Astrocyte (in vitro differentiated cells and primary cell): ENCODE measurements around the gene ZNF385B. TPM values are rescaled to one million over a fixed set of nuclear protein-coding genes. Genes with fewer than 3 reads are reported as not detected.

Experiments
- DNase-seq: peaks from one replicate; pipeline ENCODE4 v3.0.0-alpha.2; 2010; ENCODE audit warnings: low read depth
- FAIRE-seq: peaks from 2 replicates; lab custom pipeline; 2011; peaks lifted over from hg19 to GRCh38; lab: Jason Lieb, UNC
- H2AFZ ChIP-seq: 2 replicates; pipeline ENCODE4 v1.6.0; 2012; ENCODE audit warnings: low read depth, low read length, inconsistent platforms
- H3K27ac ChIP-seq: 2 replicates; pipeline ENCODE4 v1.5.1; 2011; ENCODE audit warnings: low read depth, low read length, inconsistent platforms
- H3K27me3 ChIP-seq: 2 replicates; pipeline ENCODE4 v1.6.0; 2011; ENCODE audit warnings: low read length, inconsistent platforms; ENCODE audit not compliant: insufficient read depth
- H3K36me3 ChIP-seq: 2 replicates; pipeline ENCODE4 v1.5.1; 2011; ENCODE audit warnings: low read length, inconsistent platforms; ENCODE audit not compliant: insufficient read depth
- H3K4me1 ChIP-seq: 2 replicates; pipeline ENCODE4 v1.5.1; 2011; ENCODE audit warnings: low read length, inconsistent platforms; ENCODE audit not compliant: insufficient read depth
- H3K4me2 ChIP-seq: 2 replicates; pipeline ENCODE4 v1.6.0; 2012; ENCODE audit warnings: low read length, inconsistent platforms
- H3K4me3 ChIP-seq: 2 replicates; pipeline ENCODE4 v1.5.1; 2011; ENCODE audit warnings: low read depth, mild to moderate bottlenecking, low read length, inconsistent platforms; ENCODE audit not compliant: insufficient read depth
- H3K79me2 ChIP-seq: 2 replicates; pipeline ENCODE4 v1.6.0; 2012; ENCODE audit warnings: mild to moderate bottlenecking, low read length, inconsistent platforms; ENCODE audit not compliant: insufficient read depth
- H3K9ac ChIP-seq: 2 replicates; pipeline ENCODE4 v1.6.0; 2012; ENCODE audit warnings: mild to moderate bottlenecking, low read length, inconsistent platforms
- H3K9me3 ChIP-seq: 2 replicates; pipeline ENCODE4 v1.5.1; 2012; ENCODE audit warnings: low read depth, mild to moderate bottlenecking, low read length, inconsistent platforms; ENCODE audit not compliant: insufficient read depth
- H4K20me1 ChIP-seq: 2 replicates; pipeline ENCODE4 v1.6.0; 2012; ENCODE audit warnings: low read length, inconsistent platforms; ENCODE audit not compliant: insufficient read depth
- H3K27ac Mint-ChIP-seq: one replicate; pipeline ENCODE4 v1.8.0; 2021; ENCODE audit warnings: mild to moderate bottlenecking, mixed read lengths; ENCODE audit not compliant: unreplicated experiment
- H3K27me3 Mint-ChIP-seq: one replicate; pipeline ENCODE4 v1.8.0; 2021; ENCODE audit warnings: low read depth, mixed read lengths; ENCODE audit not compliant: unreplicated experiment
- H3K36me3 Mint-ChIP-seq: one replicate; pipeline ENCODE4 v1.8.0; 2021; ENCODE audit warnings: low read depth, mixed read lengths; ENCODE audit not compliant: unreplicated experiment
- H3K4me1 Mint-ChIP-seq: one replicate; pipeline ENCODE4 v1.8.0; 2021; ENCODE audit warnings: low read depth, mixed read lengths; ENCODE audit not compliant: unreplicated experiment
- H3K4me3 Mint-ChIP-seq: one replicate; pipeline ENCODE4 v1.8.0; 2021; ENCODE audit warnings: mild to moderate bottlenecking, moderate library complexity, mixed read lengths; ENCODE audit not compliant: unreplicated experiment
- H3K9me3 Mint-ChIP-seq: one replicate; pipeline ENCODE4 v1.8.0; 2021; ENCODE audit warnings: mild to moderate bottlenecking, mixed read lengths; ENCODE audit not compliant: unreplicated experiment
- EZH2 ChIP-seq: IDR thresholded peaks from 2 replicates; pipeline ENCODE4 v1.6.1; 2012; ENCODE audit warnings: mild to moderate bottlenecking, low read length, inconsistent platforms; ENCODE audit not compliant: insufficient read depth
- total RNA-seq: library from RNA; stranded (reverse); gene quantifications from 2 replicates; pipeline ENCODE4 v1.2.1, GENCODE V29; 2021
- TF ChIP-seq, protein P1 (sequence below): IDR thresholded peaks from 2 replicates; pipeline ENCODE4 v1.5.1; 2011; ENCODE audit warnings: low read depth, mild to moderate bottlenecking, inconsistent platforms, low read length, moderate library complexity; ENCODE audit not compliant: insufficient read depth

Gene ZNF385B
- total RNA-seq, 1 donor from 2014 or later = 0.27 TPM

DNA sequence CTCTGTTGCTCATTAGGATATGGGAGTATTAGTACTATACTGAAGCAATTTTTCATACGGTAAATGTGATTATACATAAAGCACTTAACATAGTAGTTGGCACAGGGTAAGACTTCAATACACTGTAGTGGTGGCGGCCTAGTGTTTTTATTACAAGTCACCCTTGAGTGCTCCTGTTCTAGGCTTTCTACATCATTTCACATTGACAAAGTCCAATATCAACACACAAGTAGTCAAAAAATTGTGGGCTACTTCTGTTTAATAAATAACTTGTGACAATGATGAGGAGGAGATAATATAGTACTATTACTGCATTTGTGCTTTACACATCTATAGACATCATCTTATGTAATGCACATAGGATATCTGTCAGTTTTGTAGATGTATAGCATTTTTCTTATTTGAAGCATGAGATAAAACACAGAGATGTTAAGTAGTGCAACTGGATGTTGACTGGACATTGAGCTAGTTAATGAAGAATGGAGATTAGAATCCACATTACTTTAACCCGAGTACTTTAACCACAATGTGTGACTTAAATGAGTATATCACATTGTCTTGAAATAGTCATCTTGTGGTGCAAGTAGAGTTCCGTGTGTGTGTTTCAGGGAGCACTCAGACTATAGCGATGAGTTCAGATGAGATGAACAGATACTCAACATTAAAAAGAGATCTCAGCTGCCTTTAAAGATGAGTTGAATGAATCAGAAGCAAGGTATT, 134.8 kb downstream of the ZNF385B start:
- H3K79me2 ChIP-seq = no peaks in the 10 kb centered on the region
- H3K4me2 ChIP-seq = no peak overlapping the region
- no peak overlapping the region for H2AFZ ChIP-seq
- H3K9ac ChIP-seq = no peak overlapping the region
- H4K20me1 ChIP-seq = no peaks in the 10 kb centered on the region
- no peaks in the 10 kb centered on the region for H3K27me3 ChIP-seq
- TF ChIP-seq, protein P1, sequence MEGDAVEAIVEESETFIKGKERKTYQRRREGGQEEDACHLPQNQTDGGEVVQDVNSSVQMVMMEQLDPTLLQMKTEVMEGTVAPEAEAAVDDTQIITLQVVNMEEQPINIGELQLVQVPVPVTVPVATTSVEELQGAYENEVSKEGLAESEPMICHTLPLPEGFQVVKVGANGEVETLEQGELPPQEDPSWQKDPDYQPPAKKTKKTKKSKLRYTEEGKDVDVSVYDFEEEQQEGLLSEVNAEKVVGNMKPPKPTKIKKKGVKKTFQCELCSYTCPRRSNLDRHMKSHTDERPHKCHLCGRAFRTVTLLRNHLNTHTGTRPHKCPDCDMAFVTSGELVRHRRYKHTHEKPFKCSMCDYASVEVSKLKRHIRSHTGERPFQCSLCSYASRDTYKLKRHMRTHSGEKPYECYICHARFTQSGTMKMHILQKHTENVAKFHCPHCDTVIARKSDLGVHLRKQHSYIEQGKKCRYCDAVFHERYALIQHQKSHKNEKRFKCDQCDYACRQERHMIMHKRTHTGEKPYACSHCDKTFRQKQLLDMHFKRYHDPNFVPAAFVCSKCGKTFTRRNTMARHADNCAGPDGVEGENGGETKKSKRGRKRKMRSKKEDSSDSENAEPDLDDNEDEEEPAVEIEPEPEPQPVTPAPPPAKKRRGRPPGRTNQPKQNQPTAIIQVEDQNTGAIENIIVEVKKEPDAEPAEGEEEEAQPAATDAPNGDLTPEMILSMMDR = no peak
- no peaks in the 10 kb centered on the region for H3K36me3 ChIP-seq
- no peaks in the 10 kb centered on the region for H3K9me3 ChIP-seq
- Mint-ChIP-seq H3K4me3 (no peak overlapping the region), H3K27me3 (no peaks in the 10 kb centered on the region), H3K27ac (no peak overlapping the region), H3K9me3 (no peaks in the 10 kb centered on the region), H3K4me1 (no peaks in the 10 kb centered on the region), H3K36me3 (no peaks in the 10 kb centered on the region)
- FAIRE-seq (no peak), DNase-seq (no peak)
- H3K4me3 ChIP-seq = no peak overlapping the region
- H3K4me1 ChIP-seq = no peaks in the 10 kb centered on the region
- H3K27ac ChIP-seq = no peak overlapping the region

DNA sequence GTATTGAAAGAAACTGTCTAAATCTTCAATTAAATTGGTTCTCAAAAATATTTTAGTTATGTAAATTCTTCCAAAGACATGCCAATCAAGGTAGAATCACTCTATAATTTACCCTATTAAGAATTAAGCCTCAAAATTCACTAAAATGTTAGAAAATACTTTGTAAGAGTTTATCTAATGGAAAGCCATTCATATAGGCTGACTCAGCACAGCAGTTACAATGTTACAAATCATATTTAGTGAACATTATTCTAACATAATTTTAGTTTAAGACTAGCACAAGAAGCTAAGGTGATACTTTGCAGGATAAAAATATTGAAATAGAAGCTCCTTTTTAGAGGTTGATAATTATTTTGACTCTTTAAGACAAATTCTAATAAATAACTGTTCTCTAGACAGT, 137.0 kb downstream of the ZNF385B start:
- Histone ChIP-seq H3K9me3 (no peaks in the 10 kb centered on the region), H3K4me1 (no peaks in the 10 kb centered on the region), H3K27ac (no peak overlapping the region), H3K79me2 (no peaks in the 10 kb centered on the region), H3K4me2 (no peak overlapping the region), H2AFZ (no peak overlapping the region), H3K4me3 (no peak overlapping the region), H4K20me1 (no peaks in the 10 kb centered on the region), H3K36me3 (no peaks in the 10 kb centered on the region), H3K27me3 (no peaks in the 10 kb centered on the region), H3K9ac (no peak overlapping the region)
- Mint-ChIP-seq H3K9me3 (no peaks in the 10 kb centered on the region), H3K27me3 (no peaks in the 10 kb centered on the region), H3K36me3 (no peaks in the 10 kb centered on the region), H3K4me1 (no peaks in the 10 kb centered on the region), H3K4me3 (no peak overlapping the region), H3K27ac (no peak overlapping the region)
- FAIRE-seq (no peak), DNase-seq (no peak)
- TF ChIP-seq EZH2 = no peak
- TF ChIP-seq, protein P1 = no peak

DNA sequence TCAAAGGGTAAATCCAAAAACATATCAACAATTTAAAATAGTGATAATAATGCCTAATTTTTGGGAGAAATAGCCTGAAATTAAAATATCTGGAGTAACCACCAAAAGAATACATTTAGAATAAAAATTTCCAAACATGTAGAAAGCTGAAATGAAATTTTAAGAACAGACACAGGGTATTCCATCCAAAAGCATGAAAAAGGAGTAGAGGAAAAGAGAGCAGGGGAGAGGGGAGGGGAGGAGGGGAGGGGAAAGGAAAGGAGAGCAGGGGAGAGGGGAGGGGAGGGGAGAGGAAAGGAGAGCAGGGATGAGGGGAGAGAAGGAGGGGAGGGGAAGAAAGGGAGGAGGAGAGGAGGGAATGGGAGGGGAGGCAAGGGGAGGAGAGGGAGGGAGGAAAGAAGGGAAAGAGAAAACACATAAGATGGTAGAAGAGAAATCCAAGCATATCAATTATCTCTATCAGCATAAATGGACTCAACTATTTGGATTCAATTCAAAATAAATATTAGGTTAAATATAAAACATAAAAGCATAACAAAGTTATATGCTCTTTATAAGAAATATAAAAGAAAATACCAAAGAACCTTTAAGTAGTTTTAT, 141.1 kb downstream of the ZNF385B start:
- no peaks in the 10 kb centered on the region for H3K4me1 ChIP-seq
- H3K27me3 Mint-ChIP-seq = no peaks in the 10 kb centered on the region
- no peak for FAIRE-seq

More for the DNA sequence above, 141.1 kb downstream of the ZNF385B start:
- H3K4me1 Mint-ChIP-seq = no peaks in the 10 kb centered on the region
- Histone ChIP-seq H3K4me2 (no peak overlapping the region), H2AFZ (no peak overlapping the region), H3K9ac (no peak overlapping the region), H3K9me3 (no peaks in the 10 kb centered on the region), H3K27me3 (no peaks in the 10 kb centered on the region), H4K20me1 (no peaks in the 10 kb centered on the region), H3K36me3 (no peaks in the 10 kb centered on the region), H3K4me3 (no peak overlapping the region), H3K79me2 (no peaks in the 10 kb centered on the region), H3K27ac (no peak overlapping the region)
- no peaks in the 10 kb centered on the region for H3K9me3 Mint-ChIP-seq
- TF ChIP-seq EZH2 = no peak
- TF ChIP-seq, protein P1 = no peak
- H3K4me3 Mint-ChIP-seq = no peak overlapping the region
- no peak overlapping the region for H3K27ac Mint-ChIP-seq
- no peak for DNase-seq
- H3K36me3 Mint-ChIP-seq = no peaks in the 10 kb centered on the region
